ENCODE measurements around the gene HVCN1. TPM values are rescaled to one million over a fixed set of nuclear protein-coding genes. Genes with fewer than 3 reads are reported as not detected.

The HVCN1 gene
- total and polyA plus RNA-seq, 5 donors = 11.3 to 33.4 (median 14.0) TPM

DNA sequence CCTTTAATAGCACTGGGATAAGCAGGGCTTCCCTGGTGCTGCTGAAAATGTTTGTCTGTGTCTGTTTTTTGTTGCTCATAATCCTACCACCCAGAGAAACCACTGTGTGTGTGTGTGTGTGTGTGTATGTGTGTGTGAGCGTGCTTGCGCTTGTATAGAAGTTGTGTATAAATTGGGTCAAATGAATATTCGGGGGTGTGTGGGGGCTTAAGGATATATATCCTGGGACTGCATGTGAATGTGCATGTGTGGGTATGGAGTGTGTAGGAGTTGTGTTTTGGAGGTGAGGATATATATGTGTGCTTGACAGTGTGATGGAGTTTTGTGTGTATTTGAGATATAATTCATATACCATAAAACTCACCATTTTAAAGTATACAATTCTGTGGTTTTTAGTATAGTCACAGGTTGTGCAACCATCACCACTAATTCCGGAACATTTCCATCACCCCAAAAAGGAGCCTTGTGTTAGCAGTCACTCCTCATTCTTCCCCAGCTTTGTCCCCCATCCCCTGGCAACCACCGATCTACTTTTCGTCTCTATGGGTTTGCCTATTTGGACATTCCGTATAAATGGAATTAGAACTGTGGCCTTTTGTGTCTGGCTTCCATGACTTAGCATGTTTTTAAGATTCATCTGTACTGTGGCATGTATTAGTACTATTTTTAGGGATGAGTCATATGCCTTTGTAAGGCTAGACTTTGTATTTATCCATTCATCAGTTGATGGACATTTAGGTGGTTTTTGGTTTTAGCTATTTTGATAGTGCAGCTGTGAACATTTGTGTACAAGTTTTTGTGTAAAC lies 49.4 kb downstream of the HVCN1 start:
- Histone ChIP-seq H3K9me3 (ENCODE audit: control insufficient read depth, low read length) (no peaks in the 10 kb centered on the region), H3K4me3 (ENCODE audit: low read length) (no peak overlapping the region), H3K27me3 (ENCODE audit: control insufficient read depth, insufficient read depth) (no peaks in the 10 kb centered on the region), H3K4me1 (ENCODE audit: control insufficient read depth, insufficient read depth, low read length) (peaks cover 6% of the 10 kb centered on the region), H3K27ac (ENCODE audit: low read length) (peak overlapping the region; percentile 81)
- WGBS = 81% methylated on average over 7 of the region's 7 CpGs
- DNase-seq (no peak), ATAC-seq (peak; percentile 22 to 40)
- intact Hi-C loops (cut with DNase I) = no loop called here

DNA sequence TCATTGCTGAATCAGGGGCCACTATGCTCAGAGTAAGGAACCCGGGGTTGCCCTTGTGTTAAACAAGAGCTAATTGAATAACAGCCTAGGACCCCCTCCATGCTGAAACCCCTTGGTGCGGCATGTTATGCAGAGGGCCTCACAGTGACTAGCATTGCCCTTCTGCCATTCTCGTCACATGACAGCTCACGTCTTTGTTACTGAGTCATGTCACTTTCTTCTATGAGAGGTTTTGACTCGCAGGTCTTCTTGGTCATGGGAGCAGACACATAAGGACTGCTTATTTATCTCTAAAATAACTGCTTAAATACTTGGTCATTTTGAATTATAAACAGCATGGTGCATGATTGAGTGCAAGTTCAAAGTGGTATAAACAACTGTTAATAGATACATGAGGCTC lies 50.1 kb downstream of the HVCN1 start:
- Histone ChIP-seq H3K27ac (ENCODE audit: low read length) (no peak overlapping the region), H3K4me3 (ENCODE audit: low read length) (no peak overlapping the region), H3K4me1 (ENCODE audit: control insufficient read depth, insufficient read depth, low read length) (peaks cover 6% of the 10 kb centered on the region), H3K27me3 (ENCODE audit: control insufficient read depth, insufficient read depth) (no peaks in the 10 kb centered on the region), H3K9me3 (ENCODE audit: control insufficient read depth, low read length) (no peaks in the 10 kb centered on the region)
- ATAC-seq (no peak), DNase-seq (no peak)
- 93% methylated on average over 5 of the region's 5 CpGs for WGBS
- intact Hi-C loops (cut with DNase I) = no loop called here

DNA sequence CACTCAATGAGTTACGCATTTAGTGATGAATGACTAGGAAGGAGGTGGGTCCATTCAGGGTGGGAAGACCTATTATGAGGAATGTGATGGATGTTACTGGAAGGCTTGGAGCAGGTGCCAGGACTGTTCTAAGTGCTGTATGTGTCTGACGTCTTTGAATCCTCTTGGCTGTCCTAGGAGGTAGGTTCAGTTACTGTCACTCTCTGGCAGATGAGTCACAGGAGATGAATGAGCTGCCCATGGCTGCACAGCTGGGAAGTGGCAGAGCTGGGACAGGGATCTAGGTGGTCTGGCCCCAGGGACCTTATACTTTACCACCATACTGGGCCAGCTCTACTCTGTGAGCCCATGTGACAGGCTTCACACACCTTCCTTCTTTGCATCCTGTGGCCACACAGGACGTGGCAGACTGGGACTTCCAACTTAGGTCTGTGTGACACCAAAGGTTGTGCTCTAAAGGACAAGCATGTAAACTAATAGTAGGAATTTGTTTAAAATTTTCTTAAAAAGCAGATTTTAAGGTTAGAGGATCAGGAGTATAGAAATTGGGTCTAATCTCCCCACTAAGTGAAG lies 51.0 kb downstream of the HVCN1 start:
- ATAC-seq (peak in 1 of 2 donors; percentile 59), DNase-seq (no peak)
- intact Hi-C loops (cut with DNase I) = no loop called here
- H3K4me1 ChIP-seq (ENCODE audit: control insufficient read depth, insufficient read depth, low read length) = peaks cover 6% of the 10 kb centered on the region
- WGBS = 78% methylated on average over 3 of the region's 3 CpGs
- no peak overlapping the region for H3K27ac ChIP-seq (ENCODE audit: low read length)
- no peak overlapping the region for H3K4me3 ChIP-seq (ENCODE audit: low read length)
- no peaks in the 10 kb centered on the region for H3K27me3 ChIP-seq (ENCODE audit: control insufficient read depth, insufficient read depth)
- H3K9me3 ChIP-seq (ENCODE audit: control insufficient read depth, low read length) = no peaks in the 10 kb centered on the region

DNA sequence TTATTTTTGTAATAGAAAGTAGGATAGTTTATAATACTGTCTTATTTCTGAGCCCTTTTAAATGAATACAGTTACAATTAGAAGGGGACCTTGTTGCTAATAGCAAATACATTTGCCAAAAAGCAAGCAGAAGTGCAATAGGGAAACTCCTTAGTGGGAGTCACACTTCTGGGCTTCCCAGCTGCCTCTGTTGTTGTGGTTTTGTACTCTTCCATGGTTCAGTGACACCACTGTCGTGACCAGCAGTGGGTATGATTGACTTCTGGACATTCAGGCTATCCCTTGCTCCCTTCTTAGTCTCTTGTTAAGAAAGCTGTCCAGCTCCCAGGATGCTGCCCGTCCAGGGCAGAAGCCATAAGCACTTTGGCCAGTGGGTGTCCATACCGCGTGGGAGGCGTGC lies 52.4 kb downstream of the HVCN1 start:
- 96% methylated on average over 5 of the region's 5 CpGs for WGBS
- Histone ChIP-seq H3K4me1 (ENCODE audit: control insufficient read depth, insufficient read depth, low read length) (peaks cover 6% of the 10 kb centered on the region), H3K27ac (ENCODE audit: low read length) (no peak overlapping the region), H3K4me3 (ENCODE audit: low read length) (no peak overlapping the region), H3K9me3 (ENCODE audit: control insufficient read depth, low read length) (no peaks in the 10 kb centered on the region), H3K27me3 (ENCODE audit: control insufficient read depth, insufficient read depth) (no peaks in the 10 kb centered on the region)
- ATAC-seq = no peak
- intact Hi-C loops (cut with DNase I) = no loop called here
- DNase-seq = no peak

DNA sequence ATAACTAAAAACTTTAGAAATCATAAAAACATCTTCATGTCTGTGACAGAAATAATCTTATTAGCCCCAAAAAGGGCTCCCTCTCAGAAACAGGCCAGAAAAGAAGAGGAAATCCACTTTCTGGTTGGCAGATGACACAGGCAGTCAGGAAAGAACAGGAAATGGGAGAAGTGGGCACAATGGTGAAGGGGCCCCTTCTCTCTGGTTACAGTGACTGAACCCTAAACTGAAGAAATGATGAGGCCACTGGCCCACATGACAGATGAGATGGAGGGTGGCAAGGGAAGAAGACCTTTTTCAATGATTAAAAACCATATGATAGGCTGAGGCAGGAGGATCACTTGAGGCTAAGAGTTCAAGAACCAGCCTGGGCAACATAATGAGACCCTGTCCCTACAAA lies 53.9 kb downstream of the HVCN1 start:
- Histone ChIP-seq H3K27ac (ENCODE audit: low read length) (no peak overlapping the region), H3K4me3 (ENCODE audit: low read length) (no peak overlapping the region), H3K27me3 (ENCODE audit: control insufficient read depth, insufficient read depth) (no peaks in the 10 kb centered on the region), H3K4me1 (ENCODE audit: control insufficient read depth, insufficient read depth, low read length) (peaks cover 6% of the 10 kb centered on the region), H3K9me3 (ENCODE audit: control insufficient read depth, low read length) (no peaks in the 10 kb centered on the region)
- intact Hi-C loops (cut with DNase I) = no loop called here
- DNase-seq = no peak
- no peak for ATAC-seq

DNA sequence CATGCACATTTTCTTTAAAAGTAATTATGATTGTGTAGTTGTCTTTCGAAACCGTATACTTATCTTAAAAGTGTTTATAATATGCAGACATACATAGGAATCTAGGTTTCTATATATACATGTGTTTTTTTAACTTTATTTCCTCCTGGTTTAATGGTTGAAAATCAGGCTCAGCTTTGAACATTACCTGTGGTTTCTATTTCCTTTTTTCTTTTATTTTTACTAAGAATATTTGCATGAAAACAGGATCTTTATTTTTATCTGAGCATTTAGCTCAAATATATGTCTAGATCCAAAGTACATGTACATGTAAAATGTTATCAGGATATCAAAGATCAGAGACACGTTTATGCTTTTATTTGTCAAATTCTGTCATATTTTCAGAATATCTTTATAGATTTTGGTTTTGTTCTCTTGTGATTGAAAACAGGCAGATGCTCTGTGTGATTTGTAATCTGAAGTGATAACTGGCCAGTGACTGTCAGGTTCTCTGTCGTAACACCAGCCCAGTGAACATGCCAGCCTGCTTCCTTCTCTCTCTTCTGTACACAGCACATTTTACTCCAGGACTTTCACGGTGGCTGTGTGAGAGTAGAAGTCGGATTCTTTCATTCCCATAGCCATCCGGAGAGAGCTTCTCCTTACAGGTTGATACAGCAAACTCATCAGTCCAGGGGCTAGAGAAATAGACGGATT lies 61.3 kb downstream of the HVCN1 start:
- intact Hi-C loops (cut with DNase I) = loop anchor here in 1 of 4 donors (10.0 kb wide), 1 partner anchor 207 kb away; no protein-coding TSS in a partner anchor
- no peak overlapping the region for H3K4me3 ChIP-seq (ENCODE audit: low read length)
- H3K9me3 ChIP-seq (ENCODE audit: control insufficient read depth, low read length) = no peaks in the 10 kb centered on the region
- no peak overlapping the region for H3K27ac ChIP-seq (ENCODE audit: low read length)
- 80% methylated on average over 8 of the region's 8 CpGs for WGBS
- ATAC-seq (no peak), DNase-seq (no peak)
- H3K4me1 ChIP-seq (ENCODE audit: control insufficient read depth, insufficient read depth, low read length) = no peaks in the 10 kb centered on the region
- H3K27me3 ChIP-seq (ENCODE audit: control insufficient read depth, insufficient read depth) = no peaks in the 10 kb centered on the region

DNA sequence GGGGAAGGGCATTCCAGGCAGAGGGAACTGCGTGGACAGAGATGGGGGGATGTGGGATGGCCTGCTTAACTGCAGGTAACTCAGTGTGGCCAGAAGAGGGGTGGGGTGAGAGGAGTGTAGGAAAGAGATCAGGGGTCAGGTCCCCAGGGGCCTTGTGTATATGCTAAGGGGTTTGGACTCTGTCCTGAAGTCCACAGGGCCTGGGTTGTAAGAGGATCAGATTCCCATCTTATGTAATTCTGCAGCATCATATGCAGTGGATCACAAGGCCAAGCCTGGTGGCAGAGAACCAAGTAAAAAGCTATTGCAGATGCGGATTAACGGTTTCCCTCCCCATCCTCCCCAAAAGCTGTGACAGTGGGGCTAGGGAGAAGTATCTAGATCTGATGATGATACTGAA lies 66.3 kb downstream of the HVCN1 start:
- no peaks in the 10 kb centered on the region for H3K4me1 ChIP-seq (ENCODE audit: control insufficient read depth, insufficient read depth, low read length)
- no peak overlapping the region for H3K4me3 ChIP-seq (ENCODE audit: low read length)
- no peaks in the 10 kb centered on the region for H3K9me3 ChIP-seq (ENCODE audit: control insufficient read depth, low read length)
- WGBS = 89% methylated on average over 3 of the region's 3 CpGs
- H3K27me3 ChIP-seq (ENCODE audit: control insufficient read depth, insufficient read depth) = no peaks in the 10 kb centered on the region
- ATAC-seq (no peak), DNase-seq (no peak)
- H3K27ac ChIP-seq (ENCODE audit: low read length) = no peak overlapping the region
- intact Hi-C loops (cut with DNase I) = loop anchor here in 1 of 4 donors (10.0 kb wide), 1 partner anchor 212 kb away; no protein-coding TSS in a partner anchor

DNA sequence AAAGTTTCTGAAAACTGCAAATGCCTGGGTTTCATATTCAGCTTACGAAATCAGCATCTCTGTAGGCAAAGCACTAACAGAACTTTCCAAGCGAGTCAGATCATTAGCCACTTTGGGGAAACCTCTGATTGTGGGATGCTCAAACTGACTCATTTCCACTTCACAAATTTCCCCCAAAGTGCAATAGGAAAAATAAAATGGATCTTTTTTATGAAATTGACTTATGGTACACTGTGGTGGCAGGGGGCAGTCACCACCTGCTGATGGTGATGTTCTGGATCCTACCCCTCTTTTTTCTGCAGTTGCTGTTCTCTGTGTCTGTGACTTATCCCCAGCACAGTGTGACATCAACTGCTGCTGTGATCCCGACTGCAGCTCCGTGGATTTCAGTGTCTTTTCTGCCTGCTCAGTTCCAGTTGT lies 69.4 kb downstream of the HVCN1 start:
- Histone ChIP-seq H3K27me3 (ENCODE audit: control insufficient read depth, insufficient read depth) (no peaks in the 10 kb centered on the region), H3K9me3 (ENCODE audit: control insufficient read depth, low read length) (no peaks in the 10 kb centered on the region), H3K4me1 (ENCODE audit: control insufficient read depth, insufficient read depth, low read length) (no peaks in the 10 kb centered on the region), H3K27ac (ENCODE audit: low read length) (no peak overlapping the region), H3K4me3 (ENCODE audit: low read length) (no peak overlapping the region)
- ATAC-seq (no peak), DNase-seq (no peak)
- WGBS = 78% methylated on average over 4 of the region's 4 CpGs
- intact Hi-C loops (cut with DNase I) = no loop called here

DNA sequence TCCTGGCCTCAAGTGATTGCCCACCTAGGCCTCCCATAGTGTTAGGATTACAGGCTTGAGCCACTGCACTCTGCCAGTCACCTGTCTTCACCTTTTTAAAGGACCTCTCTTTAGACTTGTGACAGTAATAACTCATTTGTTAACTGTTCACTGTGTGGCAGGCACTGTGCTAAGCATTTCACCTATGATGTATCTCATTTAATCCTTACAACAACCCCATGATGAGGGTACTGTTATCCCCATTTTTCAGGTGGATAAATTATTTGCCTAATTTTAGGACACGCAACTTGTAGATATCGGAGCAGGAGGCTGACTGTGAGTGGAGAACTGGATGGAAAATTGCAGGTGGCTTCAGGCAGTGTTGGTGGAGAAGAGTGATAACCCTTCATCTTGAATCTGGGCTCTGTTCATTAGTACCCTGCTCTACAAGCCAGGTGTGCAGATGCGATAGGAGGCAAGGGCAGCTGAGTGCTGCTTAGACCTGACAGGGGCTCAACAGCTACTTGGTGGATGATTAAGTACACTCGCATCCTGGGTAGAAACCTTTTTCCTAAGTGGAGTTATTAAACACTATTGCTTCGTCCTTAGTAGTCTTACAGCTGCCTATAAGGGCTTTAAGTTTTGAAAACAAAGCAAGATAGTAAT lies 72.3 kb downstream of the HVCN1 start:
- no peak for ATAC-seq
- WGBS = 94% methylated on average over 5 of the region's 5 CpGs
- DNase-seq = no peak
- H3K4me1 ChIP-seq (ENCODE audit: control insufficient read depth, insufficient read depth, low read length) = no peaks in the 10 kb centered on the region
- H3K9me3 ChIP-seq (ENCODE audit: control insufficient read depth, low read length) = no peaks in the 10 kb centered on the region
- no peak overlapping the region for H3K27ac ChIP-seq (ENCODE audit: low read length)
- H3K27me3 ChIP-seq (ENCODE audit: control insufficient read depth, insufficient read depth) = no peaks in the 10 kb centered on the region
- no peak overlapping the region for H3K4me3 ChIP-seq (ENCODE audit: low read length)
- intact Hi-C loops (cut with DNase I) = no loop called here

DNA sequence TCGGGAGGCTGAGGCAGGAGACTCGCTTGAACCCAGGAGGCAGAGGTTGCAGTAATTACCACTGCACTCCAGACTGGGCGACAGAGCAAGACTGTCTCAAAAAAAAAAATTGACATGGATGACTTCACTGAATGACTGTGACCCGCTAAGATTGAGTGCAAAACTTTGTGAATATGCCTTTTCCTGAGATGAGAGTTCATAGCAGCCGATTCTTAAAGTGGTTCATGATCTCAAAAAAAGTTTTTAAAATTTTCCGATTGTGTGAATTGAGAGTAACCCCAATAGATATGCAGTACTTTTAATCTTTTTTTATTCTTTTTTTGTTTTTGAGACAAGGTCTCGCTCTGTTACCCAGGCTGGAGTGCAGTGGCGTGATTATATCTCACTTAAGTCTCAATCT lies 73.7 kb downstream of the HVCN1 start:
- no peak overlapping the region for H3K4me3 ChIP-seq (ENCODE audit: low read length)
- H3K4me1 ChIP-seq (ENCODE audit: control insufficient read depth, insufficient read depth, low read length) = no peaks in the 10 kb centered on the region
- H3K27ac ChIP-seq (ENCODE audit: low read length) = no peak overlapping the region
- WGBS = 88% methylated on average over 8 of the region's 8 CpGs
- no peak for ATAC-seq
- no peaks in the 10 kb centered on the region for H3K9me3 ChIP-seq (ENCODE audit: control insufficient read depth, low read length)
- no peak for DNase-seq
- H3K27me3 ChIP-seq (ENCODE audit: control insufficient read depth, insufficient read depth) = no peaks in the 10 kb centered on the region
- intact Hi-C loops (cut with DNase I) = no loop called here

Data from right cardiac atrium (tissue), 5 donors.